ENCODE measurements around the gene GTF2A2. TPM values are rescaled to one million over a fixed set of nuclear protein-coding genes. Genes with fewer than 3 reads are reported as not detected.

GTF2A2 gene
- total and polyA plus RNA-seq, 4 donors = 11.7 to 101 (median 27.2) TPM

GRCh38 chr15:59676565-59676964 is 19.2 kb upstream of the GTF2A2 start:
- no peak overlapping the region for H3K4me3 ChIP-seq (ENCODE audit: low read depth in 1 of 3, low read length in 3 of 3)
- H3K4me1 ChIP-seq (ENCODE audit: control insufficient read depth in 4 of 4, insufficient read depth in 4 of 4, low read length in 3 of 4) = peaks cover 0 to 7% (median 5%) of the 10 kb centered on the region in 4 donors
- DNase-seq (ENCODE audit: low spot score) = no peak
- no peak overlapping the region for H3K27ac ChIP-seq (ENCODE audit: low read depth in 1 of 2, low read length in 2 of 2)
- no peak overlapping the region for H3K9ac ChIP-seq (ENCODE audit: low read depth in 1 of 2, low read length in 2 of 2)
- H3K9me3 ChIP-seq (ENCODE audit: control insufficient read depth in 4 of 4, low read length in 3 of 4) = no peaks in the 10 kb centered on the region
- WGBS = 97% methylated on average over 23 of the region's 23 CpGs
- H3K27me3 ChIP-seq (ENCODE audit: control insufficient read depth in 4 of 4, insufficient read depth in 4 of 4, low read length in 3 of 4) = no peaks in the 10 kb centered on the region
- TF ChIP-seq ATF3 (IDR thresholded peaks at IDR 0.05) = no peak
- TF ChIP-seq RXRA (IDR thresholded peaks at IDR 0.05) = no peak
- TF ChIP-seq FOXA1 (IDR thresholded peaks at IDR 0.05) = no peak
- TF ChIP-seq YY1 (IDR thresholded peaks at IDR 0.05) = no peak
- TF ChIP-seq RAD21 (IDR thresholded peaks at IDR 0.05) = no peak
- no peak for TF ChIP-seq ZBTB33 (IDR thresholded peaks at IDR 0.05)
- no peak for TF ChIP-seq JUND (IDR thresholded peaks at IDR 0.05)
- no peak for TF ChIP-seq EGR1 (IDR thresholded peaks at IDR 0.05; ENCODE audit: low read depth in 2 of 2)
- TF ChIP-seq GABPA (IDR thresholded peaks at IDR 0.05 in 1 of 2, conservative IDR thresholded peaks at IDR 0.05 in 1 of 2) = no peak
- no peak for TF ChIP-seq HNF4A (conservative IDR thresholded peaks at IDR 0.05)
- TF ChIP-seq NR2F2 (IDR thresholded peaks at IDR 0.05) = no peak
- TF ChIP-seq TAF1 (conservative IDR thresholded peaks at IDR 0.05) = no peak
- TF ChIP-seq FOXA2 (IDR thresholded peaks at IDR 0.05) = no peak
- no peak for TF ChIP-seq CTCF (IDR thresholded peaks at IDR 0.05; ENCODE audit: low read depth, low read length, missing input control)
- TF ChIP-seq SP1 (IDR thresholded peaks at IDR 0.05) = no peak
- TF ChIP-seq HNF4G (IDR thresholded peaks at IDR 0.05) = no peak
- TF ChIP-seq MAX (IDR thresholded peaks at IDR 0.05) = no peak
- no peak for TF ChIP-seq REST (IDR thresholded peaks at IDR 0.05)
- H3K36me3 ChIP-seq (ENCODE audit: control insufficient read depth in 4 of 4, insufficient read depth in 3 of 4, low read depth in 1 of 4, low read length in 3 of 4) = peaks cover 25 to 72% (median 57%) of the 10 kb centered on the region in 4 donors

Measured in liver (tissue), 9 donors.